A673 (cell line): ENCODE measurements around the gene NPVF. TPM values are rescaled to one million over a fixed set of nuclear protein-coding genes. Genes with fewer than 3 reads are reported as not detected.

Experiments
- BruUV-seq: library from RNA; stranded (reverse); fragments of 400-500 nt; replicated peaks from 2 replicates; lab custom pipeline; 2021; lab: Mats Ljungman, UMichigan
- CTCF ChIA-PET: fragments of 300-600 bp; sonication (Branson Sonifier 250); formaldehyde crosslinking; loops from one replicate; lab custom pipeline; 2022; ENCODE audit warnings: antibody characterized with exemption; lab: Charles Lee
- POLR2A ChIA-PET: fragments of 300-600 bp; sonication (Branson Sonifier 250); formaldehyde crosslinking; loops from one replicate; lab custom pipeline; 2022; ENCODE audit warnings: antibody characterized with exemption; ENCODE audit not compliant: low non-redundant PET; lab: Charles Lee
- DNase-seq: peaks from one replicate; pipeline ENCODE4 v3.0.0-alpha.2; 2015; ENCODE audit warnings: low spot score
- H3K27ac ChIP-seq: fragments of 200-600 bp; sonication (generic); 2 replicates; pipeline ENCODE4 v1.5.1; 2016; ENCODE audit warnings: mixed run types, low read depth, mild to moderate bottlenecking, mixed read lengths, antibody characterized with exemption, low read length; ENCODE audit not compliant: poor library complexity, severe bottlenecking
- H3K27me3 ChIP-seq: fragments of 200-600 bp; sonication (generic); replicated peaks from 2 replicates; pipeline ENCODE4 v1.6.1; 2017; ENCODE audit warnings: mixed run types, low read depth, mild to moderate bottlenecking, mixed read lengths, antibody characterized with exemption, low read length; ENCODE audit not compliant: insufficient read depth, poor library complexity
- H3K36me3 ChIP-seq: fragments of 200-600 bp; sonication (generic); 2 replicates; pipeline ENCODE4 v1.6.1; 2016; ENCODE audit warnings: mixed run types, mild to moderate bottlenecking, mixed read lengths, antibody characterized with exemption, low read length; ENCODE audit not compliant: insufficient read depth, poor library complexity, severe bottlenecking
- H3K4me1 ChIP-seq: fragments of 200-600 bp; sonication (generic); 2 replicates; pipeline ENCODE4 v1.6.1; 2017; ENCODE audit warnings: mixed run types, mild to moderate bottlenecking, mixed read lengths, antibody characterized with exemption, low read length; ENCODE audit not compliant: insufficient read depth, poor library complexity, severe bottlenecking
- H3K4me3 ChIP-seq: fragments of 200-600 bp; sonication (generic); 2 replicates; pipeline ENCODE4 v1.5.1; 2016; ENCODE audit warnings: low read depth, mixed run types, mild to moderate bottlenecking, mixed read lengths, low read length; ENCODE audit not compliant: poor library complexity, severe bottlenecking
- H3K9me3 ChIP-seq: fragments of 200-600 bp; sonication (generic); 2 replicates; pipeline ENCODE4 v1.6.1; 2016; ENCODE audit warnings: mixed run types, low read depth, mild to moderate bottlenecking, mixed read lengths, antibody characterized with exemption, low read length; ENCODE audit not compliant: poor library complexity, severe bottlenecking
- EZH2 ChIP-seq: fragments of 200-600 bp; sonication (generic); IDR thresholded peaks from 2 replicates; pipeline ENCODE4 v1.6.1; 2017; ENCODE audit warnings: borderline replicate concordance, low read depth, mild to moderate bottlenecking, mixed read lengths, antibody characterized with exemption, low read length; ENCODE audit not compliant: poor library complexity, severe bottlenecking
- intact Hi-C: fragments of 100-400 bp; cut with micrococcal nuclease; formaldehyde crosslinking; loops from one replicate; pipeline ENCODE4 v1.10.0; 2022; ENCODE audit not compliant: unreplicated experiment
- total RNA-seq: library from RNA; stranded (reverse); gene quantifications from 2 replicates; pipeline ENCODE4 v1.2.3, GENCODE V29; 2021
- TF ChIP-seq, protein P1 (sequence below): fragments of 300-800, 200-600 bp; sonication (generic); conservative IDR thresholded peaks from 2 replicates; pipeline ENCODE4 v1.5.1; 2017; ENCODE audit warnings: low read depth, mild to moderate bottlenecking, antibody characterized with exemption, low read length, moderate library complexity, mixed read lengths

Gene NPVF
- total RNA-seq, 1 experiment from 2014 or later, result not detected

DNA sequence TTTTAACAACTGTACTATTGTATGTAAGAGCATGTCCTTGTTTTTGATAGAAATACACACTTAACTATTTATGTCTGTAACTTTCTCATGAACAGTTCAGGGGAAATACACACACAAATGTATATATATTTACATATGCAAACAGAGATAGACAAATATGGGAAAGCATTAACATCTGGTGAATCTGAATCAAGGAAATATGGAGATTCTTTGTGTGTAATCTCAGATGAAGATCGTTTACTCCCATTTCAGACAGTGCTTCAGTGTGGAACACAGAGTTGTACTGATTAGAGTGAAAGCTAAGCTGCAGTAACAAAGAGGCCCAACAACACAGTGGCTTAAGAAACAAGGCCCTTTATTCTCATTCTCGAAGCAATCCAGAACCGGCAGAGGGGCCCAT lies 26.3 kb upstream of the NPVF start:
- H3K36me3 ChIP-seq, result no peaks in the 10 kb centered on the region
- H3K4me1 ChIP-seq, result no peaks in the 10 kb centered on the region
- BruUV-seq, result no TSS peak
- no peak overlapping the region for H3K27ac ChIP-seq
- POLR2A ChIA-PET, result no interaction called here
- DNase-seq, result no peak
- no peaks in the 10 kb centered on the region for H3K9me3 ChIP-seq
- peaks cover 3% of the 10 kb centered on the region for H3K27me3 ChIP-seq
- TF ChIP-seq, protein P1, sequence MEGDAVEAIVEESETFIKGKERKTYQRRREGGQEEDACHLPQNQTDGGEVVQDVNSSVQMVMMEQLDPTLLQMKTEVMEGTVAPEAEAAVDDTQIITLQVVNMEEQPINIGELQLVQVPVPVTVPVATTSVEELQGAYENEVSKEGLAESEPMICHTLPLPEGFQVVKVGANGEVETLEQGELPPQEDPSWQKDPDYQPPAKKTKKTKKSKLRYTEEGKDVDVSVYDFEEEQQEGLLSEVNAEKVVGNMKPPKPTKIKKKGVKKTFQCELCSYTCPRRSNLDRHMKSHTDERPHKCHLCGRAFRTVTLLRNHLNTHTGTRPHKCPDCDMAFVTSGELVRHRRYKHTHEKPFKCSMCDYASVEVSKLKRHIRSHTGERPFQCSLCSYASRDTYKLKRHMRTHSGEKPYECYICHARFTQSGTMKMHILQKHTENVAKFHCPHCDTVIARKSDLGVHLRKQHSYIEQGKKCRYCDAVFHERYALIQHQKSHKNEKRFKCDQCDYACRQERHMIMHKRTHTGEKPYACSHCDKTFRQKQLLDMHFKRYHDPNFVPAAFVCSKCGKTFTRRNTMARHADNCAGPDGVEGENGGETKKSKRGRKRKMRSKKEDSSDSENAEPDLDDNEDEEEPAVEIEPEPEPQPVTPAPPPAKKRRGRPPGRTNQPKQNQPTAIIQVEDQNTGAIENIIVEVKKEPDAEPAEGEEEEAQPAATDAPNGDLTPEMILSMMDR, result no peak
- no peak for TF ChIP-seq EZH2
- CTCF ChIA-PET, result no interaction called here
- no peak overlapping the region for H3K4me3 ChIP-seq
- intact Hi-C loops, result loop anchor here (10.0 kb wide), 1 partner anchor 1110 kb away; no protein-coding TSS in a partner anchor

DNA sequence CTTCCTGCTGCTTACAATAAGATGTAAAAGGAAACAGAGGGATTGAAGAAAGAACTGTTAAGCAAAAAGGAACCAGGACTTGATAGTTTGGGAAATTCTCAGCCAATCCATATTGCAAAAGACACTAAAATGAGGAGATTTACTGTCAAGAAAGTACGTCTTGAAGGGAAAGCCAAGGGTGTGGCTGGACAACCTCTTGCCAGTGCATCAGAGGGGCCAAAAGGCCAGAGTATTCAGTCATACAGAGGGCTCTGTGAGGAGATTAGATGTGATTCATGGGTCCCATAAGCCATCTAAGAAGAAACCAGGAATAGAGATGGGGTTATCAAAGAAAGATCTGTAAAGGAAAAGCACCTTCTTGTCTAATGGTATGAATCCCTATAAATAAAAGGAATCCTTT lies 25.4 kb upstream of the NPVF start:
- TF ChIP-seq EZH2, result no peak
- TF ChIP-seq, protein P1, result no peak
- intact Hi-C loops, result loop anchor here (10.0 kb wide), 1 partner anchor 1111 kb away; no protein-coding TSS in a partner anchor
- Histone ChIP-seq H3K36me3 (no peaks in the 10 kb centered on the region), H3K4me3 (no peak overlapping the region), H3K27ac (no peak overlapping the region), H3K9me3 (no peaks in the 10 kb centered on the region), H3K27me3 (peaks cover 4% of the 10 kb centered on the region), H3K4me1 (no peaks in the 10 kb centered on the region)
- no peak for DNase-seq
- POLR2A ChIA-PET, result no interaction called here
- CTCF ChIA-PET, result no interaction called here
- no TSS peak for BruUV-seq

DNA sequence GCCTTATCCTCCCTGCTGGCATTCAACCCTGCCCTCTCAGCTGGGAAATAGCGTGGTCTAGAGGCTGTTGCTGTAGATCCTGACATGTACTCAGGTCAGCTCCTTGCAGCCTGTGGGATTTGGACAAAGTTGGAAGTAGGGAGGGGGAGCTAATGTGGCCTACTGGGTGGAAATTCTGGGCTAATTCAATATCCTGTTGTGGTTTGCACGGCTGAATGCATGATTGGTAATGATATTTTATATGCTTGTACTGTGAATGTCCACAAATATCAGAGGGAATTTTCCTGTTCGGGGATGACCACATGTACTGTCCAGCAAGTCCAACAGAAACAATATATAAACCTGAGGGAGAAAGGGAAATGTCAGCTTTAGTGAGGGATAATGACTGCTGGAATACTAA lies 22.1 kb upstream of the NPVF start:
- ChIA-PET CTCF (interaction anchor here (0.6 to 1.1 kb wide), 2 partner anchors 9 to 140 kb away, joined by 3 to 4 read pairs; no protein-coding TSS in a partner anchor), POLR2A (no interaction called here)
- no peaks in the 10 kb centered on the region for H3K4me1 ChIP-seq
- TF ChIP-seq, protein P1, result no peak
- TF ChIP-seq EZH2, result no peak
- no peak overlapping the region for H3K4me3 ChIP-seq
- no TSS peak for BruUV-seq
- intact Hi-C loops, result loop anchor here (10.0 kb wide), 1 partner anchor 1114 kb away; no protein-coding TSS in a partner anchor
- H3K27ac ChIP-seq, result no peak overlapping the region
- H3K36me3 ChIP-seq, result no peaks in the 10 kb centered on the region
- no peaks in the 10 kb centered on the region for H3K9me3 ChIP-seq
- no peak for DNase-seq
- peaks cover 15% of the 10 kb centered on the region for H3K27me3 ChIP-seq
